NCI-H82 treated with DMSO at 0.1 percent for 48 hours (cell line): ENCODE data around the gene WDR37.

Experiments
- DNase-seq: peaks from one replicate; lab custom pipeline; 2025; ENCODE audit not compliant: unreplicated experiment; lab: John Stamatoyannopoulos, UW

Gene WDR37

DNA sequence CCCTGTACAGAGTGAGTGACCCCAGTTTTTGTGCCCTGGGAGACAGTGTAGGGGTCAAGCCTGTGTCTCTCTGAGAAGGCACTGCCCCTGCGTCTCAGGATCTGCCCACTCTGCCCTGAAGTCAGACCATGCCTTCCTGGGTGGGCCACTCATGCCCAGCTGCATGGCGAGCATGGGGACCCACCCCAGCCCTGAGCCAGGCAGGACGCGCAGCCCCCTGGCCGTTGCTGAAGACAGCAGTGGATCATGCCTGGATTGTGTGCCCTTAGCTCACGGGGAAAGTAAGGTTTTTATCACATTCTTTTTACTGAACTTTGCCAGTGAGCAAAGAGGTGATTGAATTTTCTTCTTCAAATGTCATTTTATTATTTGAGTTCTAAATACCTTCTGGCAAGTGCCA is 66.2 kb downstream of the WDR37 start:
- no peak for DNase-seq

GRCh38 chr10:1123198-1123597 is 67.0 kb downstream of the WDR37 start:
- DNase-seq, result no peak

GRCh38 chr10:1123972-1124371 is 67.8 kb downstream of the WDR37 start:
- DNase-seq, result no peak

- no peak for DNase-seq
Measured at GRCh38 chr10:1124796-1125195, 68.6 kb downstream of the WDR37 start.

GRCh38 chr10:1126461-1126860 is 70.3 kb downstream of the WDR37 start:
- DNase-seq, result no peak

DNA sequence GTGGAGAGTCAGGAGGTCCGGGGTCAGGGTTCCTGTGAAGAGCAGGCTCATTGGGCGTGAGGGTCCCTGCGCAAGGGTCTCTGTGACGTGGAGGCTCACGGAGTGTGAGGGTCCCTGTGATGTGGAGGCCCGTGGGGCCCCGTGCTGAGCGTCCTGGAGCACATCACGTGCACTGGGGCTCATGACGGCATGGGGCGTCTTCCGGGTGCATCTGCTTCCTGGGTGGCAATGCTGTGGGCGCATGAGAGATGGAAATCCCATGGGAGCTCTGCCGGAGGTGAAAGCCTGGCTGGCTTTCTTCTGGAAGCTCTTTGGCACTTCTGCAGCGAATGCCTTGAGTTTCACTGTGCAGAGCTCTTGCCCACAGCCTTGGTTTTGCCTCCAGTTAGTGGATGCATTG is 71.4 kb downstream of the WDR37 start:
- no peak for DNase-seq

GRCh38 chr10:1128115-1128514 is 71.9 kb downstream of the WDR37 start:
- no peak for DNase-seq

GRCh38 chr10:1128649-1129048 is 72.5 kb downstream of the WDR37 start:
- no peak for DNase-seq

GRCh38 chr10:1130226-1130625 is 74.0 kb downstream of the WDR37 start:
- DNase-seq, result no peak

- no peak for DNase-seq
Measured at GRCh38 chr10:1130995-1131790, 75.0 kb downstream of the WDR37 start.

DNA sequence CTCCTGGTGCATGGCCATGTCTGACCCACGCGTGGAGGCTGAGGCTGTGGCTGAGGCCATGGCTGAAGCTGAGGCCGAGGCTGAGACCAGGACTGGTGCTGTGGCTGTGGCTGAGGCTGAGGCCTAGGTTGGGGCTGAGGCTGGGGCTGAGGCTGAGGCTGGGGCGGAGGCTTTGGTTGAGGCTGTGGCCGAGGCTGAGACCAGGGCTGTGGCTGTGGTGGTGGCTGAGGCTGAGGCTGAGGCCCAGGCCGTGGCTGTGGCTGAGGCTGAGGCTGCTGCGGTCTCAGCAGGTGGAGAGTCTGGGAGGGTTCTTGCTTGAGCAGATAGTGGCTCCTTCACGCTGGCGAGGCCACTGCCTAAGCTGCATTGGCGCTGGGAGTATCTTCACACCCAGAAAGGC is 76.4 kb downstream of the WDR37 start:
- no peak for DNase-seq

GRCh38 chr10:1133495-1134045 is 77.4 kb downstream of the WDR37 start:
- no peak for DNase-seq

GRCh38 chr10:1134156-1134555 is 78.0 kb downstream of the WDR37 start:
- DNase-seq, result no peak

DNA sequence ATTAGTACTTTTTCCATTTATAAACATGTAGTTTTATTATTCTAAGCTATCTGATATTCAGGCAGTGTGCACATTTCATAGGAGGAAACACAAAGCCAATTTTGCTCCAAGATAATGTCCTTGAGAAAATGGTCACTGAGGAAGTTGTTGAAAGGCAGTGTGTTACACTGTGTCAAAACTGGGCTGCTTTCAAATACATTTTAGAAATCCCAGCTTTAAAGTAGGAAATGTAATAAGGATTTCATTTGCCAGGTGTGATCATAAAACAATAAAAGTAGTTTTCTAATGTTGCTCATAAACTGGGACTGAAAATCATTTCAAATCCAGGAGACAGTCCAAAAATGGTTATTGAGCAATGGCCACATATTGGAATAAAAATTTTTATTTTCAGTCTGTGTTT is 80.1 kb downstream of the WDR37 start:
- DNase-seq, result no peak

DNA sequence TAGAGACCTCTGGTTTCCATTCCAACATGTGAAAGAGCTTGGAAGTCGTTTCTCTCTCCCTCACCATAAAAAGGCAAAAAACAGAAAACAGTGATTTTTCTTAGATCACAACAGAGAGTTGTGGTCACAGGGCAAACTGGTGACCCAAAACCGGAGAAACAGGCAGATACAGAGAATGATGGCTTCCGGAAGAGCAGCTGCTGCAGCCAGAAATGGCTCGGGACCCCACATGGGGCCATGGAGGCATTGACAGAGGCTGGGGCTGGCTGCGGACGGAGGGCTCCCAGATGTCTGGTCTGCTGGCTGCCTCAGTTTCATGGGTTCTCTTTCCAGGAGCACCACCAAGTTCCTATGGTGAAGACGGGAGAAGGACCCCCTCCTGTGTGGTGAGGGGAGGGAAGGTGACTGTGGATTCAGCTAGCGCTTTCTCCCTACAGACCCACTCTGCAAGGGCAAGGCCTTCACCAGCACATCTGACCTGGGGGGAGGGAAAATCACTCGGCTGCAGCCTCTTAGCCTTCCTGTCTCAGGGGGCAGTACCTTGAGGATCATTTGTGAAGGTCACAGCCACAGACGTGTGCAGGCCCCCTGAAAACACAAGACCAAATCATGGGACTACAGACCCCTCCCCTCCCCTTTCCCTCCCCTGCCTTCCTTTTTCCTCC is 81.4 kb downstream of the WDR37 start:
- no peak for DNase-seq

DNA sequence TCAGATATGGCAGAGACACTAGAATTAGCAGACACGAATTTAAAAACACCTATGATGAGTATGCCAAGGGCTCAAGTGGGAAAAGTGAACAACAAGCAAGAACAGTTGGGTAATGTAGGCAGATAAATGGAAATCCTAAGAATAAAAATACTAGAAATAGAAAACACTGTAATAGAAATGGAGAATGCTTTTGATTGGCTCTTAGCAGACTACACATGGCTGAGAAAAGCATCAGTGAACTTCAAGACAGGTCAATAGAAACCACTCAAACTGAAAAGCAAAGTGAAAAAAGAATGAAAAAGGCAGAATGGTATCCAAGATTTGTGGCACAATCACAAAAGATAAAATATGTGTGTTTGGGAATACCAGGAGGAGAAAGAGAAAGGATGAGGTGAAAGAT is 82.3 kb downstream of the WDR37 start:
- no peak for DNase-seq

DNA sequence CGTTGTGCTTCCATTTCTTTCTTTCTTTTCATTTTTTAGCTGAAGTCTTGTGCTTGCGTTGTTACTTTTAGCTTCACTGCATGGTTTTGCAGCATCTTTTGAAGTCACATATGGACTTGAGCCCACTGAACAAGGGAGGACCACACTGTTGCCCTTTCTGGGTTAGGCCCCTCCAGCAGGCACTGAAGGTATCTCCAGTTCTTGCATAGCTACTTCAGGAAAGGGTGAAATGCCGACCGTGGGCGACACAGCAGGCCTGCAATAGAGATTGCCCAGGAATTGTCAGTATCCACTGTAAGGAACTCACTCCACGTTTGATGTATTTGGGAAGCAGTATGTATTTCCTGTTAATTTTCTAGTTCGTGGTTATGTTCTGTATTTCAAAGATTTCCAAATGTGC is 85.1 kb downstream of the WDR37 start:
- DNase-seq, result no peak

- no peak for DNase-seq
Measured at GRCh38 chr10:1141701-1142100, 85.5 kb downstream of the WDR37 start.

- DNase-seq, result no peak
Measured at GRCh38 chr10:1142596-1142995, 86.4 kb downstream of the WDR37 start.

GRCh38 chr10:1147810-1148209 is 91.6 kb downstream of the WDR37 start:
- no peak for DNase-seq

- no peak for DNase-seq
Measured at GRCh38 chr10:1148855-1149605, 92.8 kb downstream of the WDR37 start.
